Smooth muscle cell of the brain vasculature (primary cell): ENCODE data around the gene ANTXRL.
"Not testable (repeated sequence)": the region's sequence is repeated elsewhere in the genome, so short reads cannot be mapped to it uniquely, and the experiment has no call there.

ENCODE experiments used
- DNase-seq: peaks from one replicate; pipeline ENCODE4 v3.0.0-alpha.2; 2012; ENCODE audit warnings: low read depth, low spot score

Gene ANTXRL

DNA sequence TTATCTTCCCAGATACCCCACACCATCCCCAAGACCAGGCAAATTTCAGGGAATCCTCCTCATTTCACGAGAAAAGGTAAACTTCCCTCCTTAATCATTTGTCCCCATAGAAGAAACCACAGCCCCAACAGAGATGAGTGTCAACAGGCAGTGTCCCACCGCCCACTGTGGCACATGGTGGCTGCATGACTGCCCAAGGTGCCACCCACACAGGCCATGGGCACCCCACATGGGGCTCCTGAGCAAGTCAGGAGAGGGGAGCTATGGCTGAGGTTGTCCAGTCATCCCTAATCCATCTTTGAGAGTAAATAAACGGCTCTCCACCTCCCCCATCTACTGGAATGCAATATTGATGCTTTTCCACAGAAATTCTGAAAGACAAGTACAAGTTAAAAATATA is 44.1 kb downstream of the ANTXRL start:
- DNase-seq = no peak

DNA sequence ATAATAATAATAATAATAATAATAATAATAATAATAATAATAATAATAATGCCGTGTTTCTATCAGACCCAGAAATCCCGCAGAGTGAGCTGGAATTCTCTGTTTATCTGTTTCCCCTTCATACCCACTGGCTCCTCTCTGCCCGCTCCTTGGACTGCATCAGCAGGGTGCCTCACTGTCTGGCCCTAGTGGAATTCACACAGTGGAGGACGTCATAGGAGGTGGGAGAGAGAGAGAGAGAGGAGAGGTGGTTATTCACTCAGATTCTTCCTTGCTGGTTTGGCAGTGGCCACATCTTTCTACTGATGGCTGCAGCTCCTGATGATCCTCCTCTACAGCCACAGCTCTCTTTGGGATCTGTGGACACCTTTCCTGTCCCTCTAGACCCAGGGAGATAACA is 78.7 kb downstream of the ANTXRL start:
- not testable (repeated sequence) for DNase-seq

- not testable (repeated sequence) for DNase-seq
Observed at GRCh38 chr10:46367209-46367608, 80.4 kb downstream of the ANTXRL start.

DNA sequence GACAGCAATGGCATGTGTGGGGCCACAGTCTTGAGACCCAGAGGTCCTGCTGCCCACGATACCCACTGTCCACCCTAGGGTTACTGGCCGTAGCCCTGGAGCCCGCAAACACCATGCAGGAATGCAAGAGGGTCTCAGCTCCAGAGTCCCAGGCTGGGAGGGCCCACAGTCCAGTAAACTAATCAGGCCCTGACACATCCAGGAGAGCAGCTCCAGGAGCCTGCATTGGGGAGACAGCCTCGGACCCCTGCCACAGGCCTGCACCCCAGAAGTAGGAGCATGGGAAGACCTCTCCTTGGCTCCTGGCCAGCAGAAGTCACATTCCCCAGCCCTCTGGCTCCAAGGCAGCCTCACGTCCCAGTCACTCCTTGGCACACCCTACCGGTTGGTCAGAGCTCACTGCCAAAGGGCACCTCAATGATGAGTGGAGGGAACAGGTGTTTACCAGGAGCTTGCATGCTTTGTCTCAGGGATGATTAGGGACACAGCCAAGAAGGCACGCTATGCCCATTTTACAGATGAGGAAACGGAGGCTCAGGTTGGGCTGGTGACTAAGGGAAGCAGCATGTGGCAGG is 81.0 kb downstream of the ANTXRL start:
- DNase-seq = not testable (repeated sequence)

- not testable (repeated sequence) for DNase-seq
Observed at GRCh38 chr10:46368956-46369355, 82.2 kb downstream of the ANTXRL start.

- not testable (repeated sequence) for DNase-seq
Observed at GRCh38 chr10:46374410-46374809, 87.6 kb downstream of the ANTXRL start.

GRCh38 chr10:46375406-46375805 is 88.6 kb downstream of the ANTXRL start, which contains the start of gene ANXA8L1:
ANXA8L1 (plus strand) TSS chr10:46375776; CDS start chr10:46375852, 76 bp downstream.
- not testable (repeated sequence) for DNase-seq

DNA sequence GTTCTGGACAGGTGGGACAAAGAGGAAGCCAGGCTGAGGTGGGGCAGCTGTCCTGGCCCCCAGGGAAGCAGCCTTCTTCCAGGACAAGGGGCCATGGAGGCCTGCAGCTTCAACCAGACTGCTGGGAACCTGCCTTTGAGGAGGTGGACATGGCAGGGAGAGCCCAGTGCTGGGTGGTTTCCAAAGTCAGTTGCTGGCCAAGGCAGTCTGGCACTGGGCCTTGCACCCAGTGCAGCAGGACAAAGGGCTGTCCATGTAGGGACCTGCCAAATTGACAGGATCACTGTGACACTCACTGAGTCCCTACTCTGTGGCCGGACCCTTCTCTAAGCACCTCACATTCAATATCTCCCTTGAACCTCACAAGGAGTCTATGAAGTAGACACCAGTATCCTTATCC is 90.2 kb downstream of the ANTXRL start:
- DNase-seq = not testable (repeated sequence)

DNA sequence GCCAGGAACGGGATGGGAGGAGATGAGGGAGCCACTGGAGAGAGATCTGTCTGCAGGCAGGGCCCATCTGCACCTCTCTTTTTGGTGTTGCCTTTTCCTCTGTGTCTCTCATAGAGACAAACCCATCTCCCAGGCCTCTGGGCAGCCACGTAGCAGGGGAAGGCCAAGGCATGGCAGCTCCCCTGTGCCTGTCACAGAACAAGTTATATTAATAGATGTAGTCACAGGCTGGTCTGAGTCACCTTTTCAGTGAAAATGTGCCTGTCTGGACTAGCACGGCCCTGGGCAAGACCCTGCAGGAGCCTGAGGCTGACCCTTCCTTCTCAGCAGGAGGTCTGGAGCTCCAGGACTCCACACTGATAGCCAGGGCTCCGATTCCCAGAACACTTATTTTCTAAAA is 90.9 kb downstream of the ANTXRL start:
- DNase-seq = not testable (repeated sequence)

DNA sequence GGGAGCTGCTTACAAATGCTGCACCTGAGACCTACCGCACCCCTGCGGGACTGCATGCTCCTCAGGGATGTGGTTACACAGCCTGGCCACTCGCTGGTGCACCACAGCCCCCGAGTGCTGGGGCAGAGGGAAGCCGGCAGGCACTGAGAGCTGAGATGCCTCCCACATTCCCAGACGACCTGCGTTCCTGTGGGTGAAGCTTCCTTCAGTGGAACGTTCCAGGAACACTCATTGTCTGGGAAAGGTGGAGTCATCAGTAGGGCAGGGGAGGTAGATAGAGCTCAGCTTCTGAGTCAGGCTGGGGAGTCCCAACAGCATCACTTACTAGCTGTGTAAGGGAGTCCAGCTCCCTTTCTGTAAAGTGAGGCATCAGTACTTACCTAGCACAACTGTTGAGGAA is 91.3 kb downstream of the ANTXRL start:
- not testable (repeated sequence) for DNase-seq

DNA sequence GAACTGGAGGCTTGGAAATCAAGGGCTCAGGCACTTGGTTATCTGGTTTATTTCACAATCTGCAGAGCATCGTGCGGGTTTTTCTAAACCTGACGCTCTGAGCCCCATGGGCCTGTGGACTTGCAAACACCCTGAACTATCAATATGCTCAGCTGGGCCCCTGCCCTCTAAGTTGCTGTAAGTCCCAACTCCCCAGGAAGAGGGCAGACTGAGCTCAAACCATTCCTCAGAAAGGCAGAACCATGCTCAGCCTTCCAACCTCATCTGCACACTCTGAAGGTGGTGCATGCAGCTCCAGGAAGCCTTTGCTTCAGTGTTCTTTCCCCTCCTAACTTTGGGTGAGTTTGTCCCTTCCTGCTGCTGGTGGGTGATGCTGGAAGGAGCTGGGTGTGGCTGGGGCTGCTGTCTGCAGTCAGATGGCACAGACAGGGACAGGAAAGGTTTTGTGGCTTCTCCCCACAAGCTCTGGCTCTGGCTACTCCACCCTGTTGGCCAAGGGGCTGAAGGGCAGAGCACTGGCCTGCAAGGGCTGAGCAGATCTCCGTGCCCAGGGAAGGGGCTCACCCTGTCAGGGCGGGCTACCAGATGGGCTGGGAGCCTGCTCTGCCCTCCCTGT is 92.5 kb downstream of the ANTXRL start:
- not testable (repeated sequence) for DNase-seq
